K562 (cell line): ENCODE data around the gene DNASE1L3. TPM values are rescaled to one million over a fixed set of nuclear protein-coding genes. Genes with fewer than 3 reads are reported as not detected.

Experiments used
- OTX1 ChIP-seq: fragments of 450-650 bp; formaldehyde crosslinking; IDR thresholded peaks from 2 replicates; pipeline ENCODE4 v1.4.0; 2022; ENCODE audit warnings: mild to moderate bottlenecking
- PHB ChIP-seq: fragments of 250-450 bp; sonication (Bioruptor Pico); IDR thresholded peaks from 2 replicates; pipeline ENCODE4 v1.5.0; 2021
- TRIM28 ChIP-seq: fragments of 450-650 bp; IDR thresholded peaks from 2 replicates; pipeline ENCODE4 v1.6.1; 2017
- polyA plus RNA-seq, 8 experiments: library from polyadenylated mRNA; depleted of rRNA in 4 of 8; stranded (reverse) in 5 of 8; unstranded in 3 of 8; fragments of >200 nt; fragmentation: Nextera tagmentation in 2 of 8; fragmentation: Illumina TruSeq in 1 of 8; extraction: Ambion mirVana in 2 of 8; extraction: Trizol in 1 of 8; gene quantifications; 2 replicates each; pipeline versions ENCODE4 v1.2.1 to v1.2.3, GENCODE V29; 2011 to 2014; ENCODE audit warnings: inconsistent platforms in 1 of 8, missing spikeins in 1 of 8
- total RNA-seq, 7 experiments: library from RNA; depleted of rRNA in 6 of 7; stranded (reverse); fragments of >200 nt in 6 of 7; fragmentation: Illumina TruSeq in 2 of 7; extraction: Trizol in 2 of 7; gene quantifications; 2 replicates each; pipeline versions ENCODE4 v1.2.1 to v1.2.3, GENCODE V29; 2011 to 2021; ENCODE audit warnings: low replicate concordance in 1 of 7
- TF ChIP-seq, protein P1 (sequence below): fragments of 450-650 bp; IDR thresholded peaks from 2 replicates; pipeline ENCODE4 v1.6.1; 2016; ENCODE audit warnings: mild to moderate bottlenecking, moderate library complexity
- TF ChIP-seq, protein P2 (sequence below), 2 experiments: fragments of 450-650 bp; conservative IDR thresholded peaks; 2 replicates each; pipeline ENCODE4 v1.6.1; 2017; ENCODE audit warnings: mild to moderate bottlenecking in 2 of 2, moderate library complexity in 2 of 2
- TF ChIP-seq, protein P3 (sequence below): fragments of 450-650 bp; IDR thresholded peaks from 2 replicates; pipeline ENCODE4 v1.6.1; 2018; ENCODE audit not compliant: partially characterized antibody
- TF ChIP-seq, protein P4 (sequence below): sonication (generic); formaldehyde crosslinking; IDR thresholded peaks from 2 replicates; pipeline ENCODE4 v1.5.0; 2020; ENCODE audit warnings: missing genetic modification reagents

DNASE1L3 gene
- total and polyA plus RNA-seq, 9 of the 15 experiments (the other 6 are each of a cell fraction or from before 2014, with no cell fraction given) = 0.06 TPM; not detected in 8

DNA sequence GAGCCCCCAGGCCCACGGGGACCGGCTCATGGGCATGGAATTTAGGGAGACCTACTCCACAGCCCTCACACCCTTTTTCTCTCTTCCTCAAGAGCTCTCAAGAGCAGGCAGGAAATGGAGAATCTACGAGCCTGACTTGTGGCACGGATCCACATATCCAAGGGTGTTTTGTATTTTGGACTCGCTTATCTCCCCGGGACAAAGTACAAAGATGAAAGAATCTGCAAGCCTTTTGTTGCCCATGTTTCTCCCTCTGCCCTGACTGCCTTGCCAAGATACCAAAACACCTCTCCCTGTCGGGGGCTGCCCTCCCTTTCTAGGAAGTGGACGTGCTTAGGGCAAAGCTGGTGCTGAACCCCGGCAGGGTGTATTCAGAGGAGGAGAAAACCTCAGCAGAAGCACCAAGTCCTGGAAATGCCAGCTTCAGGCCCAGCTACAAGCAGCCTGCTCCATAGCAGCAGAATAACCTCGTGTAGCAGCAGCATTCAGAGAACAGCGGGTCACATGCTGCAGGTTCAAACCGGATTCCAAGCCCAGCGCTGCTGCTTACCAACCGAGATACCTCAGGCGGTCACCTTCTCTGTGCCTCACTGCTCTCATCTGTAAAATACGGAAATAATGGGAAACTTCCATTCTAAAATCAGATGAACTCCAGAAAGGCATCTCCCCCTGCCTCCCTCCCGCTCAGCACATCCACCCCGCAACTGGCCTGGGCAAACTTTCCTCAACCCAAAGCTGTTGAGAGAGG lies 35.2 kb downstream of the DNASE1L3 start (continued):
- TF ChIP-seq, protein P1, sequence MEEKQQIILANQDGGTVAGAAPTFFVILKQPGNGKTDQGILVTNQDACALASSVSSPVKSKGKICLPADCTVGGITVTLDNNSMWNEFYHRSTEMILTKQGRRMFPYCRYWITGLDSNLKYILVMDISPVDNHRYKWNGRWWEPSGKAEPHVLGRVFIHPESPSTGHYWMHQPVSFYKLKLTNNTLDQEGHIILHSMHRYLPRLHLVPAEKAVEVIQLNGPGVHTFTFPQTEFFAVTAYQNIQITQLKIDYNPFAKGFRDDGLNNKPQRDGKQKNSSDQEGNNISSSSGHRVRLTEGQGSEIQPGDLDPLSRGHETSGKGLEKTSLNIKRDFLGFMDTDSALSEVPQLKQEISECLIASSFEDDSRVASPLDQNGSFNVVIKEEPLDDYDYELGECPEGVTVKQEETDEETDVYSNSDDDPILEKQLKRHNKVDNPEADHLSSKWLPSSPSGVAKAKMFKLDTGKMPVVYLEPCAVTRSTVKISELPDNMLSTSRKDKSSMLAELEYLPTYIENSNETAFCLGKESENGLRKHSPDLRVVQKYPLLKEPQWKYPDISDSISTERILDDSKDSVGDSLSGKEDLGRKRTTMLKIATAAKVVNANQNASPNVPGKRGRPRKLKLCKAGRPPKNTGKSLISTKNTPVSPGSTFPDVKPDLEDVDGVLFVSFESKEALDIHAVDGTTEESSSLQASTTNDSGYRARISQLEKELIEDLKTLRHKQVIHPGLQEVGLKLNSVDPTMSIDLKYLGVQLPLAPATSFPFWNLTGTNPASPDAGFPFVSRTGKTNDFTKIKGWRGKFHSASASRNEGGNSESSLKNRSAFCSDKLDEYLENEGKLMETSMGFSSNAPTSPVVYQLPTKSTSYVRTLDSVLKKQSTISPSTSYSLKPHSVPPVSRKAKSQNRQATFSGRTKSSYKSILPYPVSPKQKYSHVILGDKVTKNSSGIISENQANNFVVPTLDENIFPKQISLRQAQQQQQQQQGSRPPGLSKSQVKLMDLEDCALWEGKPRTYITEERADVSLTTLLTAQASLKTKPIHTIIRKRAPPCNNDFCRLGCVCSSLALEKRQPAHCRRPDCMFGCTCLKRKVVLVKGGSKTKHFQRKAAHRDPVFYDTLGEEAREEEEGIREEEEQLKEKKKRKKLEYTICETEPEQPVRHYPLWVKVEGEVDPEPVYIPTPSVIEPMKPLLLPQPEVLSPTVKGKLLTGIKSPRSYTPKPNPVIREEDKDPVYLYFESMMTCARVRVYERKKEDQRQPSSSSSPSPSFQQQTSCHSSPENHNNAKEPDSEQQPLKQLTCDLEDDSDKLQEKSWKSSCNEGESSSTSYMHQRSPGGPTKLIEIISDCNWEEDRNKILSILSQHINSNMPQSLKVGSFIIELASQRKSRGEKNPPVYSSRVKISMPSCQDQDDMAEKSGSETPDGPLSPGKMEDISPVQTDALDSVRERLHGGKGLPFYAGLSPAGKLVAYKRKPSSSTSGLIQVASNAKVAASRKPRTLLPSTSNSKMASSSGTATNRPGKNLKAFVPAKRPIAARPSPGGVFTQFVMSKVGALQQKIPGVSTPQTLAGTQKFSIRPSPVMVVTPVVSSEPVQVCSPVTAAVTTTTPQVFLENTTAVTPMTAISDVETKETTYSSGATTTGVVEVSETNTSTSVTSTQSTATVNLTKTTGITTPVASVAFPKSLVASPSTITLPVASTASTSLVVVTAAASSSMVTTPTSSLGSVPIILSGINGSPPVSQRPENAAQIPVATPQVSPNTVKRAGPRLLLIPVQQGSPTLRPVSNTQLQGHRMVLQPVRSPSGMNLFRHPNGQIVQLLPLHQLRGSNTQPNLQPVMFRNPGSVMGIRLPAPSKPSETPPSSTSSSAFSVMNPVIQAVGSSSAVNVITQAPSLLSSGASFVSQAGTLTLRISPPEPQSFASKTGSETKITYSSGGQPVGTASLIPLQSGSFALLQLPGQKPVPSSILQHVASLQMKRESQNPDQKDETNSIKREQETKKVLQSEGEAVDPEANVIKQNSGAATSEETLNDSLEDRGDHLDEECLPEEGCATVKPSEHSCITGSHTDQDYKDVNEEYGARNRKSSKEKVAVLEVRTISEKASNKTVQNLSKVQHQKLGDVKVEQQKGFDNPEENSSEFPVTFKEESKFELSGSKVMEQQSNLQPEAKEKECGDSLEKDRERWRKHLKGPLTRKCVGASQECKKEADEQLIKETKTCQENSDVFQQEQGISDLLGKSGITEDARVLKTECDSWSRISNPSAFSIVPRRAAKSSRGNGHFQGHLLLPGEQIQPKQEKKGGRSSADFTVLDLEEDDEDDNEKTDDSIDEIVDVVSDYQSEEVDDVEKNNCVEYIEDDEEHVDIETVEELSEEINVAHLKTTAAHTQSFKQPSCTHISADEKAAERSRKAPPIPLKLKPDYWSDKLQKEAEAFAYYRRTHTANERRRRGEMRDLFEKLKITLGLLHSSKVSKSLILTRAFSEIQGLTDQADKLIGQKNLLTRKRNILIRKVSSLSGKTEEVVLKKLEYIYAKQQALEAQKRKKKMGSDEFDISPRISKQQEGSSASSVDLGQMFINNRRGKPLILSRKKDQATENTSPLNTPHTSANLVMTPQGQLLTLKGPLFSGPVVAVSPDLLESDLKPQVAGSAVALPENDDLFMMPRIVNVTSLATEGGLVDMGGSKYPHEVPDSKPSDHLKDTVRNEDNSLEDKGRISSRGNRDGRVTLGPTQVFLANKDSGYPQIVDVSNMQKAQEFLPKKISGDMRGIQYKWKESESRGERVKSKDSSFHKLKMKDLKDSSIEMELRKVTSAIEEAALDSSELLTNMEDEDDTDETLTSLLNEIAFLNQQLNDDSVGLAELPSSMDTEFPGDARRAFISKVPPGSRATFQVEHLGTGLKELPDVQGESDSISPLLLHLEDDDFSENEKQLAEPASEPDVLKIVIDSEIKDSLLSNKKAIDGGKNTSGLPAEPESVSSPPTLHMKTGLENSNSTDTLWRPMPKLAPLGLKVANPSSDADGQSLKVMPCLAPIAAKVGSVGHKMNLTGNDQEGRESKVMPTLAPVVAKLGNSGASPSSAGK = peak; percentile 33; the same call in 1 of the 2 replicates
- no peak for TF ChIP-seq PHB (CRISPR knock-in tag)
- TF ChIP-seq OTX1 = no peak
- TF ChIP-seq, protein P2, sequence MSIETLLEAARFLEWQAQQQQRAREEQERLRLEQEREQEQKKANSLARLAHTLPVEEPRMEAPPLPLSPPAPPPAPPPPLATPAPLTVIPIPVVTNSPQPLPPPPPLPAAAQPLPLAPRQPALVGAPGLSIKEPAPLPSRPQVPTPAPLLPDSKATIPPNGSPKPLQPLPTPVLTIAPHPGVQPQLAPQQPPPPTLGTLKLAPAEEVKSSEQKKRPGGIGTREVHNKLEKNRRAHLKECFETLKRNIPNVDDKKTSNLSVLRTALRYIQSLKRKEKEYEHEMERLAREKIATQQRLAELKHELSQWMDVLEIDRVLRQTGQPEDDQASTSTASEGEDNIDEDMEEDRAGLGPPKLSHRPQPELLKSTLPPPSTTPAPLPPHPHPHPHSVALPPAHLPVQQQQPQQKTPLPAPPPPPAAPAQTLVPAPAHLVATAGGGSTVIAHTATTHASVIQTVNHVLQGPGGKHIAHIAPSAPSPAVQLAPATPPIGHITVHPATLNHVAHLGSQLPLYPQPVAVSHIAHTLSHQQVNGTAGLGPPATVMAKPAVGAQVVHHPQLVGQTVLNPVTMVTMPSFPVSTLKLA (conservative IDR thresholded peaks at IDR 0.05) = no peak
- TF ChIP-seq, protein P3, sequence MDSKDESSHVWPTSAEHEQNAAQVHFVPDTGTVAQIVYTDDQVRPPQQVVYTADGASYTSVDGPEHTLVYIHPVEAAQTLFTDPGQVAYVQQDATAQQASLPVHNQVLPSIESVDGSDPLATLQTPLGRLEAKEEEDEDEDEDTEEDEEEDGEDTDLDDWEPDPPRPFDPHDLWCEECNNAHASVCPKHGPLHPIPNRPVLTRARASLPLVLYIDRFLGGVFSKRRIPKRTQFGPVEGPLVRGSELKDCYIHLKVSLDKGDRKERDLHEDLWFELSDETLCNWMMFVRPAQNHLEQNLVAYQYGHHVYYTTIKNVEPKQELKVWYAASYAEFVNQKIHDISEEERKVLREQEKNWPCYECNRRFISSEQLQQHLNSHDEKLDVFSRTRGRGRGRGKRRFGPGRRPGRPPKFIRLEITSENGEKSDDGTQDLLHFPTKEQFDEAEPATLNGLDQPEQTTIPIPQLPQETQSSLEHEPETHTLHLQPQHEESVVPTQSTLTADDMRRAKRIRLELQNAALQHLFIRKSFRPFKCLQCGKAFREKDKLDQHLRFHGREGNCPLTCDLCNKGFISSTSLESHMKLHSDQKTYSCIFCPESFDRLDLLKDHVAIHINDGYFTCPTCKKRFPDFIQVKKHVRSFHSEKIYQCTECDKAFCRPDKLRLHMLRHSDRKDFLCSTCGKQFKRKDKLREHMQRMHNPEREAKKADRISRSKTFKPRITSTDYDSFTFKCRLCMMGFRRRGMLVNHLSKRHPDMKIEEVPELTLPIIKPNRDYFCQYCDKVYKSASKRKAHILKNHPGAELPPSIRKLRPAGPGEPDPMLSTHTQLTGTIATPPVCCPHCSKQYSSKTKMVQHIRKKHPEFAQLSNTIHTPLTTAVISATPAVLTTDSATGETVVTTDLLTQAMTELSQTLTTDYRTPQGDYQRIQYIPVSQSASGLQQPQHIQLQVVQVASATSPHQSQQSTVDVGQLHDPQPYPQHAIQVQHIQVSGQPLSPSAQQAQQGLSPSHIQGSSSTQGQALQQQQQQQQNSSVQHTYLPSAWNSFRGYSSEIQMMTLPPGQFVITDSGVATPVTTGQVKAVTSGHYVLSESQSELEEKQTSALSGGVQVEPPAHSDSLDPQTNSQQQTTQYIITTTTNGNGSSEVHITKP = peak; percentile 9
- TF ChIP-seq TRIM28 = no peak
- TF ChIP-seq, protein P4, sequence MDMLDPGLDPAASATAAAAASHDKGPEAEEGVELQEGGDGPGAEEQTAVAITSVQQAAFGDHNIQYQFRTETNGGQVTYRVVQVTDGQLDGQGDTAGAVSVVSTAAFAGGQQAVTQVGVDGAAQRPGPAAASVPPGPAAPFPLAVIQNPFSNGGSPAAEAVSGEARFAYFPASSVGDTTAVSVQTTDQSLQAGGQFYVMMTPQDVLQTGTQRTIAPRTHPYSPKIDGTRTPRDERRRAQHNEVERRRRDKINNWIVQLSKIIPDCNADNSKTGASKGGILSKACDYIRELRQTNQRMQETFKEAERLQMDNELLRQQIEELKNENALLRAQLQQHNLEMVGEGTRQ = peak; percentile 19; the same call in 1 of the 2 replicates
